HepG2 (cell line): ENCODE measurements around the gene IRAK2. TPM values are rescaled to one million over a fixed set of nuclear protein-coding genes. Genes with fewer than 3 reads are reported as not detected.
A peak's percentile ranks its signal among the peaks of the same experiment; 100 is the strongest.

ENCODE experiments used
- CAMTA2 ChIP-seq: sonication (generic); formaldehyde crosslinking; IDR thresholded peaks from 2 replicates; pipeline ENCODE4 v1.4.0; 2020; ENCODE audit warnings: mild to moderate bottlenecking, missing genetic modification reagents, borderline replicate concordance
- GATAD1 ChIP-seq: IDR thresholded peaks from 2 replicates; pipeline ENCODE4 v1.6.1; 2016; ENCODE audit warnings: missing genetic modification reagents, missing compliant biosample characterization
- HMGA1 ChIP-seq: sonication (generic); formaldehyde crosslinking; conservative IDR thresholded peaks from 2 replicates; pipeline ENCODE4 v1.4.0; 2020; ENCODE audit warnings: missing genetic modification reagents
- MYPOP ChIP-seq: sonication (generic); formaldehyde crosslinking; IDR thresholded peaks from 2 replicates; pipeline ENCODE4 v1.8.1; 2023; ENCODE audit warnings: mild to moderate bottlenecking, moderate library complexity, missing genetic modification reagents
- NFE2L1 ChIP-seq: sonication (generic); formaldehyde crosslinking; IDR thresholded peaks from 2 replicates; pipeline ENCODE4 v1.4.0; 2020; ENCODE audit warnings: missing genetic modification reagents, mild to moderate bottlenecking, borderline replicate concordance
- NFIB ChIP-seq: sonication (generic); formaldehyde crosslinking; IDR thresholded peaks from 2 replicates; pipeline ENCODE4 v1.9.0; 2021; ENCODE audit warnings: missing genetic modification reagents, mild to moderate bottlenecking, borderline replicate concordance
- NR2F1 ChIP-seq, 2 experiments: fragments of 450-650 bp in 1 of 2; formaldehyde crosslinking in 1 of 2; IDR thresholded peaks; 2 replicates each; pipeline versions ENCODE4 v1.5.0 to v1.6.1; 2016 to 2020; ENCODE audit warnings: mild to moderate bottlenecking in 1 of 2, missing compliant biosample characterization in 1 of 2, missing genetic modification reagents in 1 of 2, moderate library complexity in 1 of 2
- PHF5A ChIP-seq: IDR thresholded peaks from one replicate; pipeline ENCODE4 v1.6.1; 2018; ENCODE audit warnings: low read depth, missing genetic modification reagents; ENCODE audit not compliant: unreplicated experiment
- PLSCR1 ChIP-seq: sonication (generic); formaldehyde crosslinking; IDR thresholded peaks from 2 replicates; pipeline ENCODE4 v1.5.0; 2020; ENCODE audit warnings: missing genetic modification reagents, mild to moderate bottlenecking, borderline replicate concordance
- SAFB2 ChIP-seq: sonication (generic); formaldehyde crosslinking; IDR thresholded peaks from 2 replicates; pipeline ENCODE4 v1.5.1; 2020; ENCODE audit warnings: missing genetic modification reagents, low read depth, mild to moderate bottlenecking, borderline replicate concordance
- TEAD2 ChIP-seq: sonication (generic); formaldehyde crosslinking; IDR thresholded peaks from 2 replicates; pipeline ENCODE4 v1.9.0; 2021; ENCODE audit warnings: missing genetic modification reagents
- ZNF143 ChIP-seq: sonication (generic); formaldehyde crosslinking; IDR thresholded peaks from 2 replicates; pipeline ENCODE4 v1.4.0; 2020; ENCODE audit warnings: missing genetic modification reagents
- ZNF274 ChIP-seq: sonication (generic); formaldehyde crosslinking; IDR thresholded peaks from 2 replicates; pipeline ENCODE4 v1.5.1; 2020; ENCODE audit warnings: mild to moderate bottlenecking, missing genetic modification reagents
- ZNF446 ChIP-seq: sonication (generic); formaldehyde crosslinking; IDR thresholded peaks from 2 replicates; pipeline ENCODE4 v1.5.0; 2020; ENCODE audit warnings: mild to moderate bottlenecking, missing genetic modification reagents
- ZNF484 ChIP-seq: sonication (generic); formaldehyde crosslinking; IDR thresholded peaks from 2 replicates; pipeline ENCODE4 v1.5.1; 2020; ENCODE audit warnings: mild to moderate bottlenecking, low read depth, missing genetic modification reagents, borderline replicate concordance
- ZNF503 ChIP-seq: sonication (generic); formaldehyde crosslinking; IDR thresholded peaks from 2 replicates; pipeline ENCODE4 v1.4.0; 2020; ENCODE audit warnings: missing genetic modification reagents
- ZNF530 ChIP-seq: sonication (generic); formaldehyde crosslinking; IDR thresholded peaks from 2 replicates; pipeline ENCODE4 v1.5.0; 2020; ENCODE audit warnings: low read depth, mild to moderate bottlenecking, missing genetic modification reagents
- ZNF589 ChIP-seq: sonication (generic); formaldehyde crosslinking; conservative IDR thresholded peaks from 2 replicates; pipeline ENCODE4 v1.8.0; 2022; ENCODE audit warnings: mild to moderate bottlenecking, moderate library complexity, missing genetic modification reagents
- ZNF598 ChIP-seq: sonication (generic); formaldehyde crosslinking; IDR thresholded peaks from 2 replicates; pipeline ENCODE4 v1.5.1; 2020; ENCODE audit warnings: mild to moderate bottlenecking, missing genetic modification reagents, borderline replicate concordance
- ZNF605 ChIP-seq: sonication (generic); formaldehyde crosslinking; IDR thresholded peaks from 2 replicates; pipeline ENCODE4 v1.8.0; 2022; ENCODE audit warnings: mild to moderate bottlenecking, missing genetic modification reagents
- ZNF749 ChIP-seq: sonication (generic); formaldehyde crosslinking; IDR thresholded peaks from 2 replicates; pipeline ENCODE4 v1.8.0; 2022; ENCODE audit warnings: mild to moderate bottlenecking, missing genetic modification reagents, moderate library complexity, borderline replicate concordance
- ZNF781 ChIP-seq: sonication (generic); formaldehyde crosslinking; IDR thresholded peaks from 2 replicates; pipeline ENCODE4 v1.5.1; 2020; ENCODE audit warnings: borderline replicate concordance, mild to moderate bottlenecking, missing genetic modification reagents; ENCODE audit errors: not compliant biosample characterization
- ZNF83 ChIP-seq: sonication (generic); formaldehyde crosslinking; IDR thresholded peaks from 2 replicates; pipeline ENCODE4 v1.4.0; 2020; ENCODE audit warnings: missing genetic modification reagents, mild to moderate bottlenecking, borderline replicate concordance
- polyA plus RNA-seq, 8 experiments: library from polyadenylated mRNA; depleted of rRNA in 3 of 8; stranded (reverse) in 7 of 8; unstranded in 1 of 8; fragments of >200 nt; fragmentation: Illumina TruSeq in 4 of 8; extraction: Trizol in 4 of 8; gene quantifications; 2 replicates each; pipeline versions ENCODE4 v1.2.1 to v1.2.3, GENCODE V29; 2011 to 2016; ENCODE audit warnings: low read depth in 4 of 8, missing spikeins in 1 of 8, mixed read lengths in 1 of 8; ENCODE audit not compliant: insufficient read depth in 1 of 8
- total RNA-seq, 5 experiments: library from RNA; depleted of rRNA; stranded (reverse); fragments of >200 nt; fragmentation: Illumina TruSeq; extraction: Trizol; gene quantifications; 2 replicates each; pipeline ENCODE4 v1.2.3, GENCODE V29; 2016; ENCODE audit warnings: low read depth in 1 of 5
- TF ChIP-seq, protein P1 (sequence below): sonication (generic); formaldehyde crosslinking; IDR thresholded peaks from 2 replicates; pipeline ENCODE4 v1.4.0; 2020; ENCODE audit warnings: missing genetic modification reagents

The IRAK2 gene
- total and polyA plus RNA-seq, 2 of the 13 experiments (the other 11 are each of a cell fraction or from before 2014, with no cell fraction given): 13.1 to 23.3 TPM

DNA sequence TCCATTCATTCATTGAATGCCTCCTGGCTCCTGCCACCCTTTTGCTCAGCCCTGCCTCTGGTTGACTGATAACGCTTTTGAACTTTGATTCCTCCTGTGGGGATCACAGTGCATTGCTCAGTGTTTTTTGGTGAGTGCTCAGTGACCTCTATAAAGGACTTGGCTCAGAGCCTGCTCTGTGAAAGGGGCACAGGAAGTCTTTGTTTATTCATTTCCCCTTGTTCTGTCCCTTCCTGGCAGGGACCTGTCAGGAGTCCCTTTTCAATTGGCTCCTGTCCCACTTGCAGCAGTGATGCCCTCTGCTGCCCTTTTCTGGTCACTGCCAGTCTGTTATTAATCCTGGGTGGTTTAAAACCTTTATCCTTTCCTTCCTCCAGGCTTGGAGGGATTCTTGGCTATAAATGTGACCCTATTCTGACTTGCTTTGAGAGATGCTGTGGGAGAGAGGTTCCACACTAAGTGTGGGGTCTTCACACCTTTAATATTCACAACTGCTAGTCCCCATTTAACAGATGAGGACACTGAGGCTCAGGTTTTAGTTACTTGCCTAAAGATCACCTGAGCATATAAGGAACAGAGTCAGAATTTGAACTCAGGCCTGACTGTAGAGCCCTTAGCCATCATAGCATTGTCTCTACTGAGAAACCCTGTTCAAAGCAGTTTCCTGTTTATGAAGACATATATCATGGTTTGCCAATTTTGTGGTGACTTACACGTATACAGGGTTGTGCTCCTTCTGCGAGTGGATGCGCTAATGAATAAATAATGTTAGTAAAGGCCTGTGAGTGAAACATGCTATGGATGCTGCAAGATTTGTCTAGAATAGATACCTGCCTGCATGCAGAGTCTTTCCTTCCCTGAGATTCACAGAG is 60.3 kb downstream of the IRAK2 start (continued):
- TF ChIP-seq ZNF503 (CRISPR knock-in tag): peak; percentile 69; the same call in 1 of the 2 replicates
- TF ChIP-seq SAFB2: no peak
- no peak for TF ChIP-seq NFE2L1 (CRISPR knock-in tag)
- no peak for TF ChIP-seq ZNF446 (CRISPR knock-in tag)
- TF ChIP-seq GATAD1: peak; percentile 59; the same call in 1 of the 2 replicates
- no peak; the same call in 1 of the 2 replicates for TF ChIP-seq MYPOP (CRISPR knock-in tag)
- TF ChIP-seq ZNF143: no peak
- peak; percentile 47 for TF ChIP-seq PHF5A
- TF ChIP-seq ZNF83: no peak
- no peak for TF ChIP-seq PLSCR1 (CRISPR knock-in tag)
- TF ChIP-seq ZNF605 (CRISPR knock-in tag): no peak; the same call in 1 of the 2 replicates
- no peak for TF ChIP-seq ZNF589 (CRISPR knock-in tag)
- TF ChIP-seq ZNF530 (CRISPR knock-in tag): no peak
- no peak for TF ChIP-seq NFIB (CRISPR knock-in tag)
- 0 out of 2 replicates have a peak, but pooled peaks have one; percentile 36 for TF ChIP-seq ZNF274 (CRISPR knock-in tag)
- no peak for TF ChIP-seq ZNF749 (CRISPR knock-in tag)
- TF ChIP-seq ZNF781 (CRISPR knock-in tag): no peak
- TF ChIP-seq NR2F1 (CRISPR knock-in tag; IDR thresholded peaks at IDR 0.05): peak; percentile 71 to 80
- TF ChIP-seq CAMTA2: no peak
- TF ChIP-seq ZNF484 (CRISPR knock-in tag): no peak
- TF ChIP-seq TEAD2 (CRISPR knock-in tag): no peak
- no peak for TF ChIP-seq HMGA1
- TF ChIP-seq, protein P1, sequence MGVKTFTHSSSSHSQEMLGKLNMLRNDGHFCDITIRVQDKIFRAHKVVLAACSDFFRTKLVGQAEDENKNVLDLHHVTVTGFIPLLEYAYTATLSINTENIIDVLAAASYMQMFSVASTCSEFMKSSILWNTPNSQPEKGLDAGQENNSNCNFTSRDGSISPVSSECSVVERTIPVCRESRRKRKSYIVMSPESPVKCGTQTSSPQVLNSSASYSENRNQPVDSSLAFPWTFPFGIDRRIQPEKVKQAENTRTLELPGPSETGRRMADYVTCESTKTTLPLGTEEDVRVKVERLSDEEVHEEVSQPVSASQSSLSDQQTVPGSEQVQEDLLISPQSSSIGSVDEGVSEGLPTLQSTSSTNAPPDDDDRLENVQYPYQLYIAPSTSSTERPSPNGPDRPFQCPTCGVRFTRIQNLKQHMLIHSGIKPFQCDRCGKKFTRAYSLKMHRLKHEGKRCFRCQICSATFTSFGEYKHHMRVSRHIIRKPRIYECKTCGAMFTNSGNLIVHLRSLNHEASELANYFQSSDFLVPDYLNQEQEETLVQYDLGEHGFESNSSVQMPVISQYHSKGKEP: no peak
- no peak for TF ChIP-seq ZNF598 (CRISPR knock-in tag)
